Measurements from ENCODE around the gene SART3. TPM values are rescaled to one million over a fixed set of nuclear protein-coding genes. Genes with fewer than 3 reads are reported as not detected.

SART3 gene
- total and polyA plus RNA-seq, 2 of the 13 experiments (the other 11 are each of a cell fraction or from before 2014, with no cell fraction given): 16.1 to 69.9 TPM

- no peak within 1 kb of the TSS for H3K4me2 ChIP-seq (ENCODE audit: low read depth, low read length)
- no peak for ATAC-seq
These were observed 36.8 kb upstream of the SART3 start, which contains the start of gene TMEM119 for GRCh38 chr12:108597559-108598471. Gene TMEM119 (minus strand): TSS chr12:108598084. CDS start chr12:108592383, 5,701 bp downstream.

GRCh38 chr12:108596854-108597558, 36.0 kb upstream of the SART3 start:
- H3K9ac ChIP-seq (ENCODE audit: insufficient read depth, low read depth, low read length): no peak overlapping the region
- H3K4me3 ChIP-seq (replicated peaks in 1 of 3; ENCODE audit: insufficient read depth in 1 of 3, low read depth in 2 of 3, low read length in 3 of 3): no peak overlapping the region
- H3K79me2 ChIP-seq (ENCODE audit: insufficient read depth, low read length): no peaks in the 10 kb centered on the region
- intact Hi-C loops (cut with micrococcal nuclease; ENCODE audit: unreplicated experiment): no loop called here
- no TSS peak for BruUV-seq (replicated peaks)
- DNase-seq (ENCODE audit: low spot score): no peak
- H3K36me3 ChIP-seq (replicated peaks in 1 of 2; ENCODE audit: control insufficient read depth in 1 of 2, insufficient read depth in 2 of 2, low read length in 2 of 2): no peaks in the 10 kb centered on the region
- ChIA-PET POLR2A (no interaction called here), CTCF (ENCODE audit: low intra/inter-chr PET ratio, low total read pairs) (no interaction called here)
- H3K27me3 ChIP-seq (ENCODE audit: control insufficient read depth in 1 of 2, insufficient read depth in 2 of 2, low read length in 2 of 2): peaks cover 5 to 21% of the 10 kb centered on the region in 2 experiments; a peak in 2 of 5 replicates
- no peaks in the 10 kb centered on the region for H3K9me3 ChIP-seq (ENCODE audit: low read length)
- no peak overlapping the region for H3K4me2 ChIP-seq (ENCODE audit: low read depth, low read length)
- H3K27ac ChIP-seq (ENCODE audit: extremely low read length, insufficient read depth, low read length): no peak overlapping the region
- in situ Hi-C loops (cut with HindIII; ENCODE audit: extremely low pct_ligation_motif_present, low pct_unique_long_range_greater_than_20kb): no loop called here
- no peaks in the 10 kb centered on the region for H4K20me1 ChIP-seq (ENCODE audit: insufficient read depth, low read length)
- 0 out of 2 replicates have a peak, but pooled peaks cover 8% of the 10 kb centered on the region for H3K4me1 ChIP-seq (ENCODE audit: insufficient read depth, low read length)
- no peak for ATAC-seq
- WGBS (ENCODE audit: low lambda C conversion rate): 9% methylated on average over 4 of the region's 10 CpGs
- H2AFZ ChIP-seq (ENCODE audit: low read length): no peak overlapping the region
- FAIRE-seq: no peak
- TF ChIP-seq BCL3 (CRISPR knock-in tag; IDR thresholded peaks at IDR 0.05) (no peak), ZNF629 (CRISPR knock-in tag; conservative IDR thresholded peaks at IDR 0.05) (peak; percentile 75), NFKB2 (CRISPR knock-in tag; IDR thresholded peaks at IDR 0.05; ENCODE audit: borderline replicate concordance) (no peak), AKNA (CRISPR knock-in tag; IDR thresholded peaks at IDR 0.05; ENCODE audit: borderline replicate concordance) (no peak)

More at GRCh38 chr12:108597559-108598471, 36.8 kb upstream of the SART3 start, which contains the start of gene TMEM119:
- Histone ChIP-seq H3K4me1 (ENCODE audit: insufficient read depth, low read length) (0 out of 2 replicates have a peak, but pooled peaks cover 8% of the 10 kb centered on the region), H3K4me3 (replicated peaks in 1 of 3; ENCODE audit: insufficient read depth in 1 of 3, low read depth in 2 of 3, low read length in 3 of 3) (no peak within 1 kb of the TSS), H3K27ac (ENCODE audit: extremely low read length, insufficient read depth, low read length) (no peak within 1 kb of the TSS), H2AFZ (ENCODE audit: low read length) (no peak within 1 kb of the TSS), H3K79me2 (ENCODE audit: insufficient read depth, low read length) (no peaks in the 10 kb centered on the region), H4K20me1 (ENCODE audit: insufficient read depth, low read length) (no peaks in the 10 kb centered on the region), H3K36me3 (replicated peaks in 1 of 2; ENCODE audit: control insufficient read depth in 1 of 2, insufficient read depth in 2 of 2, low read length in 2 of 2) (no peaks in the 10 kb centered on the region), H3K9ac (ENCODE audit: insufficient read depth, low read depth, low read length) (no peak within 1 kb of the TSS), H3K9me3 (ENCODE audit: low read length) (no peaks in the 10 kb centered on the region), H3K27me3 (ENCODE audit: control insufficient read depth in 1 of 2, insufficient read depth in 2 of 2, low read length in 2 of 2) (peaks cover 5 to 19% of the 10 kb centered on the region in 2 experiments; a peak in 2 of 5 replicates)
- DNase-seq (ENCODE audit: low spot score) (no peak), FAIRE-seq (no peak)
- BruUV-seq (replicated peaks): no TSS peak
- intact Hi-C loops (cut with micrococcal nuclease; ENCODE audit: unreplicated experiment) (no loop called here), in situ Hi-C loops (cut with HindIII; ENCODE audit: extremely low pct_ligation_motif_present, low pct_unique_long_range_greater_than_20kb) (no loop called here)
- ChIA-PET CTCF (ENCODE audit: low intra/inter-chr PET ratio, low total read pairs) (no interaction called here), POLR2A (no interaction called here)
- WGBS (ENCODE audit: low lambda C conversion rate): 20% methylated on average over 8 of the region's 27 CpGs
- TF ChIP-seq ZFP36 (IDR thresholded peaks at IDR 0.05; ENCODE audit: borderline replicate concordance, low read depth, low read length, partially characterized antibody) (no peak), ZNF263 (CRISPR knock-in tag; IDR thresholded peaks at IDR 0.05) (peak; percentile 83), ZNF451 (CRISPR knock-in tag; IDR thresholded peaks at IDR 0.05) (no peak)

Data from HepG2 (cell line).